Measurements from ENCODE around the gene RIPOR2. TPM values are rescaled to one million over a fixed set of nuclear protein-coding genes. Genes with fewer than 3 reads are reported as not detected.

The RIPOR2 gene
- total RNA-seq, 1 donor from 2014 or later: 1.6 TPM

DNA sequence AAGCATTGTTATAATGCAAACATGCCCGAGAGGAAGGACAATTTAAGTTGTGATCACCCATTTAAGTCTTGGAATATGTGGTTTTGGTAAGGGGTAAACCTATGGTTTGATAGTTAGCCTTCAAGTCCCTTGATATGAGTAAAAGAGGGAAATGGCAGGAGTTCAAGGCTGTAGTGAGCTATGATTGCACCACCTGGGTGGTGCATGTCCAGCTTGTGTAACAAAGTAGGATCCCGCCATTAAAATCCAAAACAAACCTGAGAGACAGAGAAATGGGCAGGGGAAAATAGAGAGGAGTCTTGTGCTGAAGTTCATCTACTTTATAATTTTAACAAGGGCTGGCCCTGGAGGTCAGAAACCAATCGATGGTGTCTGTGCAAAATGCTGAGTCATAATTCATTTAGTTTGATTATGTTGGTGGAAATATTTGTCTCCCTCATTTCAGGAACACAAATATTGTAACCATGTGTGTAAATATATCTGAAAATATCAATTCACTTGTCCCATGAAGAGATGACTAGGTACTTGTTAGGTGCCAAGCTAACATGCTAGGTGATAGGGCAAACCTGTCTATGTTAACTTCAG, 113.8 kb downstream of the RIPOR2 start:
- H3K4me3 ChIP-seq (ENCODE audit: low read depth, low read length): no peak overlapping the region
- DNase-seq (ENCODE audit: low read depth): no peak
- no peak for TF ChIP-seq CTCF (conservative IDR thresholded peaks at IDR 0.05; ENCODE audit: low read depth, low read length)

DNA sequence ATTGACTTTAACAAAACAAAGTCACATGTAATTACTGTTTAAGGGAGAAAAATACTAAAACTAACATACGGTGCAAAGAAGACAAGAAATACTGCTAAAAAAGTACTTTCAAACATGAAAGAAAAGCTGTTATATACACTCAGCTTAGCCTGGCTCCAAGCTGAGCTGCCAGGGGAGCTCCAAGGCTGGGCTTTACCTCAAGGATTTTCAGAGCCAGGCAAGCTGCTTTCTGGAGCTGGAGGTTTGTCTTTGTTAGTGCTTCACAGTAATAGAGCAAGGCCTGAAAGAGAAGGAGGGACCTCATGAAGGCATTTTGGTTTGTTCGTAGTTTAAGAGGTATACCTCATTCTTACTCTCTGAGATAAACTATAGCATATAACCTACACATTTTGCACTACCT, 117.4 kb downstream of the RIPOR2 start:
- H3K4me3 ChIP-seq (ENCODE audit: low read depth, low read length): no peak overlapping the region
- no peak for DNase-seq (ENCODE audit: low read depth)
- TF ChIP-seq CTCF (conservative IDR thresholded peaks at IDR 0.05; ENCODE audit: low read depth, low read length): no peak

DNA sequence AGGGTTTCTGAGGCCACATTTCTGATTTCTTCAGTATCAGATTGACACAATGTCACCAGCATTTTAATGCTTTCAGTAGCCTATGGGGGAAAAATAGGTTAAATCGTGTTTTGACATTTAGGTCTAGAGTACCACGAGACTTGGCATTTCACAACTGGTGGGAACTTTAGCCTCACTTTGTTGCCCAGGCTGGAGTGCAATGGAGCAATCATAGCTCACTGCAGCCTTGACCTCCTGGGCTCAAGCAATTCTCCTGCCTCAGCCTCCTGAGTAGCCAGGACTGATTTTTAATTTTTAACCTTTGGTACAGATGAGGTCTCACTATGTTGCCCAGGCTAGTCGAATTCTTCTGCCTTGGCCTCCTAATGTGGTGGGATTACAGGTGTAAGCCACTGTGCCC, 126.0 kb downstream of the RIPOR2 start:
- H3K4me3 ChIP-seq (ENCODE audit: low read depth, low read length): no peak overlapping the region
- DNase-seq (ENCODE audit: low read depth): no peak
- no peak for TF ChIP-seq CTCF (conservative IDR thresholded peaks at IDR 0.05; ENCODE audit: low read depth, low read length)

- no peak for TF ChIP-seq CTCF (conservative IDR thresholded peaks at IDR 0.05; ENCODE audit: low read depth, low read length)
- no peak overlapping the region for H3K4me3 ChIP-seq (ENCODE audit: low read depth, low read length)
Observed at GRCh38 chr6:24807584-24807983, 128.2 kb downstream of the RIPOR2 start.

GRCh38 chr6:24802271-24803059, 133.3 kb downstream of the RIPOR2 start:
- no peak for DNase-seq (ENCODE audit: low read depth)
- H3K4me3 ChIP-seq (ENCODE audit: low read depth, low read length): no peak overlapping the region
- no peak for TF ChIP-seq CTCF (conservative IDR thresholded peaks at IDR 0.05; ENCODE audit: low read depth, low read length)

More at GRCh38 chr6:24807584-24807983, 128.2 kb downstream of the RIPOR2 start:
- DNase-seq (ENCODE audit: low read depth): no peak

- TF ChIP-seq CTCF (conservative IDR thresholded peaks at IDR 0.05; ENCODE audit: low read depth, low read length): no peak
- DNase-seq (ENCODE audit: low read depth): no peak
Observed at GRCh38 chr6:24799541-24799915, 136.2 kb downstream of the RIPOR2 start.

More at GRCh38 chr6:24799541-24799915, 136.2 kb downstream of the RIPOR2 start:
- H3K4me3 ChIP-seq (ENCODE audit: low read depth, low read length): no peak overlapping the region

All from epithelial cell of proximal tubule (primary cell).